MCF 10A (cell line): ENCODE data around the gene SPRY1. TPM values are rescaled to one million over a fixed set of nuclear protein-coding genes. Genes with fewer than 3 reads are reported as not detected.

Source experiments
- BruUV-seq: library from RNA; stranded (reverse); fragments of 400-500 nt; replicated peaks from 2 replicates; lab custom pipeline; 2021; lab: Mats Ljungman, UMichigan
- CTCF ChIA-PET: fragments of 300-600 bp; sonication (Branson Sonifier 250); formaldehyde crosslinking; extraction: SDS; loops from one replicate; lab custom pipeline; 2021; ENCODE audit warnings: antibody characterized with exemption, inconsistent platforms; lab: Yijun Ruan, JAX
- POLR2A ChIA-PET: fragments of 300-600, 350-650 bp; sonication (Branson Sonifier 250); formaldehyde crosslinking; extraction: SDS; loops from one replicate; lab custom pipeline; 2020; ENCODE audit warnings: antibody characterized with exemption, inconsistent platforms; lab: Yijun Ruan, JAX
- DNase-seq: peaks from one replicate; pipeline ENCODE4 v3.0.0-alpha.2; 2018; ENCODE audit not compliant: unreplicated experiment
- H3K27ac Mint-ChIP-seq: one replicate; pipeline ENCODE4 v1.8.0; 2022; ENCODE audit warnings: mild to moderate bottlenecking, low read depth, mixed read lengths; ENCODE audit not compliant: unreplicated experiment
- H3K27me3 Mint-ChIP-seq: one replicate; pipeline ENCODE4 v1.8.0; 2022; ENCODE audit warnings: mixed read lengths; ENCODE audit not compliant: insufficient read depth, unreplicated experiment
- H3K36me3 Mint-ChIP-seq: one replicate; pipeline ENCODE4 v1.8.0; 2022; ENCODE audit warnings: mild to moderate bottlenecking, moderate library complexity, mixed read lengths; ENCODE audit not compliant: insufficient read depth, unreplicated experiment
- H3K4me1 Mint-ChIP-seq: one replicate; pipeline ENCODE4 v1.8.0; 2022; ENCODE audit warnings: mixed read lengths; ENCODE audit not compliant: insufficient read depth, unreplicated experiment
- H3K4me3 Mint-ChIP-seq: one replicate; pipeline ENCODE4 v1.8.0; 2022; ENCODE audit warnings: mild to moderate bottlenecking, moderate library complexity, mixed read lengths; ENCODE audit not compliant: unreplicated experiment
- H3K9me3 Mint-ChIP-seq: one replicate; pipeline ENCODE4 v1.8.0; 2022; ENCODE audit warnings: mixed read lengths; ENCODE audit not compliant: unreplicated experiment
- CTCF ChIP-seq: fragments of 200-600 bp; IDR thresholded peaks from one replicate; pipeline ENCODE4 v1.8.0; 2022; ENCODE audit warnings: antibody characterized with exemption, mild to moderate bottlenecking; ENCODE audit not compliant: unreplicated experiment
- intact Hi-C: fragments of 100-400 bp; cut with micrococcal nuclease; formaldehyde crosslinking; loops from 2 replicates; pipeline ENCODE4 v1.14.1; 2022
- total RNA-seq: library from RNA; stranded (reverse); gene quantifications from 2 replicates; pipeline ENCODE4 v1.2.3, GENCODE V29; 2022

Gene SPRY1
- total RNA-seq, 1 experiment from 2014 or later: 5.6 TPM

GRCh38 chr4:123446865-123447474 is 50.4 kb downstream of the SPRY1 start:
- no peak for DNase-seq
- POLR2A ChIA-PET: no interaction called here
- Mint-ChIP-seq H3K4me1 (no peaks in the 10 kb centered on the region), H3K27me3 (no peaks in the 10 kb centered on the region), H3K4me3 (no peak overlapping the region), H3K36me3 (no peaks in the 10 kb centered on the region), H3K27ac (no peak overlapping the region), H3K9me3 (no peaks in the 10 kb centered on the region)
- CTCF ChIA-PET: no interaction called here
- BruUV-seq: no TSS peak
- intact Hi-C loops: no loop called here
- TF ChIP-seq CTCF: no peak

- no peak for TF ChIP-seq CTCF
- no peaks in the 10 kb centered on the region for H3K9me3 Mint-ChIP-seq
- BruUV-seq: no TSS peak
- no peaks in the 10 kb centered on the region for H3K36me3 Mint-ChIP-seq
- CTCF ChIA-PET: no interaction called here
- intact Hi-C loops: no loop called here
- no peak for DNase-seq
- POLR2A ChIA-PET: interaction anchor here (0.7 kb wide), 1 partner anchor 403 kb away, joined by 3 read pairs; no protein-coding TSS in a partner anchor
- no peak overlapping the region for H3K4me3 Mint-ChIP-seq
- peaks cover 9% of the 10 kb centered on the region for H3K4me1 Mint-ChIP-seq
- H3K27ac Mint-ChIP-seq: no peak overlapping the region
- no peaks in the 10 kb centered on the region for H3K27me3 Mint-ChIP-seq
Observed at GRCh38 chr4:123449362-123449761, 52.8 kb downstream of the SPRY1 start.

- Mint-ChIP-seq H3K9me3 (no peaks in the 10 kb centered on the region), H3K4me1 (peaks cover 9% of the 10 kb centered on the region), H3K4me3 (no peak overlapping the region), H3K27ac (no peak overlapping the region), H3K36me3 (no peaks in the 10 kb centered on the region), H3K27me3 (no peaks in the 10 kb centered on the region)
- intact Hi-C loops: no loop called here
- CTCF ChIA-PET: no interaction called here
- no peak for TF ChIP-seq CTCF
- DNase-seq: no peak
- BruUV-seq: no TSS peak
- POLR2A ChIA-PET: no interaction called here
Observed at GRCh38 chr4:123449780-123450179, 53.2 kb downstream of the SPRY1 start.

DNA sequence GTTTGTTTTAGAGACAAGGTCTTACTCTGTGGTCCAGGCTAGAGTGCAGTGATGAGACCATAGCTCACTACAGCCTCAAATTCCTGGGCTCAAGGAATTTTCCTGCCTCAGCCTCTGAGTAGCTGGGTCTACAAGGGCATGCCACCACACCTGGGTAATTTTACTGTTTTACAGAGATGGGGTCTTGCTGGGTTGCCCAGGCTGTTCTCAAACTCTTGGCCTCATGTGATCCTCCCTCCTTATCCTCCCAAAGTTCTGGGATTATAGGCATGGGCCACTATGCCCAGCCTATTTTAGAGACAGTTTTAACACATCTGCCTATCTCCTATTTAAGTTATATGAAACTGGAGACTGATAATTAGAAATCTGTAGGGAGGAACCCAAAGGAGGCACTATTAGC is 53.8 kb downstream of the SPRY1 start:
- intact Hi-C loops: no loop called here
- Mint-ChIP-seq H3K36me3 (no peaks in the 10 kb centered on the region), H3K27me3 (no peaks in the 10 kb centered on the region), H3K4me3 (no peak overlapping the region), H3K27ac (no peak overlapping the region), H3K4me1 (peaks cover 9% of the 10 kb centered on the region), H3K9me3 (no peaks in the 10 kb centered on the region)
- TF ChIP-seq CTCF: no peak
- ChIA-PET CTCF (no interaction called here), POLR2A (interaction anchor here (0.9 kb wide), 1 partner anchor 50 kb away, joined by 3 read pairs; no protein-coding TSS in a partner anchor)
- DNase-seq: no peak
- no TSS peak for BruUV-seq
